Ureter (tissue), 1 donor: ENCODE data around the gene ADD3. TPM values are rescaled to one million over a fixed set of nuclear protein-coding genes. Genes with fewer than 3 reads are reported as not detected.
"Not testable (repeated sequence)": the region's sequence is repeated elsewhere in the genome, so short reads cannot be mapped to it uniquely, and the experiment has no call there.

Source experiments
- DNase-seq: peaks from one replicate; pipeline ENCODE4 v3.0.0-alpha.2; 2020; ENCODE audit warnings: low spot score
- total RNA-seq: library from RNA; stranded (reverse); gene quantifications from one replicate; pipeline ENCODE4 v1.2.4, GENCODE V29; 2023
- donor health status: DM: yes; HTN: yes; CAD: no.

The ADD3 gene
- total RNA-seq, 1 donor from 2014 or later = 140 TPM

DNA sequence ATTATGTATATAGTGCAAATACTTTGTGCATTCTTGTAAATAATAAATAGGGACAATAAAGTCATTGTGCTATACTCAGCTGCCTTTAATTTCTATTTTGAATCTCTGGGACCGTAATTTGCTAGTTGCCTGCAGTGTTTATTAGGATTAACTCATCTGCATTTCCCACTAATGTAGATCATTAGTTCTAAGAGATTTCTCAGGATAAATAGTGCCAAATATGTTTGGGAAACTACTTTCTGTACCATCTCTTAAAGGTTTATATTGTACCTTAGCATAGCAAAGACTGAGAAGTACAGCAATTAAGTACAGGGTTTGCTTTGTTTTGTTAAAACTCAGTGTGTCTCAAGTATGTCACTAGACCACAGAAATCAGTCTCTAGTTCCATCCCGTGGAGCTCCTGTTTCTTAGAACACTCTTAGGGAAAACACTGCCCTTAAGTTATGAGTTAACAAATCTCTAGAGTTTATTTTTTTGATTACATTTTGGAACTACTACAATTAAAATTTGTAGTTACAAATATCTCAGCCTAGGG lies 26.0 kb downstream of the ADD3 start:
- no peak for DNase-seq

DNA sequence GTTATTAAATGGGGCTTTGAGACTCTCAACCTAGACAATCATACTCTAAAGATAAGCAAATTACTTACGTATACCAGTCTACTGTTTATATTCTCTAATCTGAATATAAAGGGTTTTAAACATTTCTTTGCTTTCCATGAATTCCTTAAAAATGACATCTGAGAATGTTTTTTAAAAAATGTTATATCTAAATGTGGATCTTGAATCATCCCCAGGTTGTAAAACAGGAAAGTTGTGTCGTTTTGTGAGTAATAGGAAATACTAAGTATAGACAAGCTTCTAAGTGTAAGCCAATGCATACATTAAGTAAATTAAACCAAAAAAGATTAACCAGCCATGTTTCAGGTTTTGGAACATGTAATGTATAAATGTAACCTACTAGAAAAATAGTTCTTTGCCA lies 26.8 kb downstream of the ADD3 start:
- DNase-seq = no peak

- no peak for DNase-seq
Measured at GRCh38 chr10:110035070-110035921, 27.5 kb downstream of the ADD3 start.

GRCh38 chr10:110036640-110037039 lies 28.9 kb downstream of the ADD3 start:
- DNase-seq = no peak

GRCh38 chr10:110039254-110039653 lies 31.5 kb downstream of the ADD3 start:
- no peak for DNase-seq

DNA sequence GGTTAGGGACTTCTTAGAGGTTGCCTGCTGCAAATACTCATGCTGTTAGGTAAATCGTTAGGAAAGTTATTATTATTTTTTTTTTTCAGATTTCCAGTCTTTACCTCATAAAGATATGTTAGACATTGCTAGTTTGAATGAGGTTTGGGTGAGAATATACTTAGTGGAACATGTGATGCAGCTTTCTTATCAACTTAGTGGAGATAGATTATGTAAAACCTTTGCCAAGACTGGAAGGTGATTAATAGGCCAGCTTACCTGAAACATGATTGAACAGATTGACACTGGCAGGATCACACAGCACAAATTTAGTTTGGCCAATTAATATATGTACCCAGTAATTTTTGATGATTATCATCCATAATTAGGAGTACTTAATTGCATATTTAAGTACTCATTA lies 32.3 kb downstream of the ADD3 start:
- no peak for DNase-seq

- no peak for DNase-seq
Measured at GRCh38 chr10:110040767-110041478, 33.1 kb downstream of the ADD3 start.

DNA sequence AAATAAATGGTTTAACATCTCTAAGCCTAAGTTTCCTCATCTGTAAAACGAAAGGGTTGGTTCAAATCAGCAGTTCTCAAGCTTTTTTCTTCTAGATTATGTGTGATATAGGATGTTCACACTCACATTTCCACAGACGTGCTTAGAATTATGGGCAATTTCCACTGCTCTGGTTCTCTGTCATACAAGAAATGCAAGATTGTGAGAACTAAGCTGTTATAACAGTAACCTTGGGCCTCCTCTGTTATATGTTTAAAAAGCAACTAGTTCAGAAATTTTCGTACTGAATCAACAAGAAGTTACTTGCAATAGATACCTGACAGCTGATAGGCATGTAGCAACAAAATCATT lies 33.7 kb downstream of the ADD3 start:
- no peak for DNase-seq

DNA sequence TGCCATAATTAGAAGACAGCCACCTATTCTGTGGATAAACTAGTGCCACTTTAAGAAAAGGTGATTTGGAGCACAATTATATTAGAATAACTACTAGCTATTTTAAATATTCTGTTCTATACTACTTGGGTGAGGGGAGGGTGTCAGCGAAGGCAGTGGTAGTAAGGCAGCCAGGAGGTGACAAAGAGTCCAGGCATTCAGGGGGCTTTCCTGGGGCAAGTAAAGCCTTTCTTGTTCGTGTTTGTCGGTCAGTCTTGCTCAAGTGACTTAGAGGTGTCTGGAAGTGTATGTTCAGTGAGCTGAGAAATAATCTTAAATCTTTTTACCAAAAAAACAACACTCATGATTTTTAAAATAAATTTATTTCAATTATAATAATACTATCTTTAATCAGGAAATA lies 34.4 kb downstream of the ADD3 start:
- no peak for DNase-seq

GRCh38 chr10:110042891-110043290 lies 35.1 kb downstream of the ADD3 start:
- no peak for DNase-seq

DNA sequence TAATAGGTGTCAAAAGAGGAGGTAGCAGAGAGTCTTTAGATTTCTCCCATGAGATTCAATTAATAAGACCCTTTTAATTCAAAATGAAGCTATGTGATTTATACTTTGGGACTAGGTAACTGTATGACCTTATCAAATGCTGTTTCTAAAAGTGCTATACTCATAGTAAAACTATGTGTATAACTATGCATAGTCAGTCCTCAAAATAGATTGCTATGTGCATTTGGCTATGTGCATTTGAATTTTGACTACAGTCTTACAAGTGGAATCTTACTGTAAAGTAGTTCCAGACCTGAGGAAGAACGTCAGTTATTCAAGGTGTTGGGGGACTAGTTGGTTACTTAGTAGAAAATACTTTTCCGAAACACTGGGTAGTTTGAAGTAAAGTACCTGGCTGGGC lies 36.9 kb downstream of the ADD3 start:
- DNase-seq = no peak

DNA sequence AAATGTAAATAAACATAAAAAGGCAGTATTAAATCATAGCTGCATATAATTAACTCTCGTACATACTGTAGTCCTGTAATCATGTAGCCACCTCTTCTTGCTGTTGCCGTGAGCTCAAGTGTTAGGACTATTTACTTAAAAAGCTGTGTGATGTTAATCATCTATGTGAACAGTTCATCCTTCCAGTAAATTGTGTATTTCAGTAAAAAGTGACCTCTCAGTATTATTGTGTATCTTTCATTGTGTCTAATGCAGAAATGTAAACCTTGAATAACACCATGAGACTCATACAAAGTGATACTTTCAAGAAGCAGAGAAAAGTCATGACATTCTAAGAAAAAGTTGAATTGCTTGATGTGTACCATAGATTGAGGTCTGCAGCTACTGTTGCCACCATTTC lies 38.0 kb downstream of the ADD3 start:
- DNase-seq = no peak

DNA sequence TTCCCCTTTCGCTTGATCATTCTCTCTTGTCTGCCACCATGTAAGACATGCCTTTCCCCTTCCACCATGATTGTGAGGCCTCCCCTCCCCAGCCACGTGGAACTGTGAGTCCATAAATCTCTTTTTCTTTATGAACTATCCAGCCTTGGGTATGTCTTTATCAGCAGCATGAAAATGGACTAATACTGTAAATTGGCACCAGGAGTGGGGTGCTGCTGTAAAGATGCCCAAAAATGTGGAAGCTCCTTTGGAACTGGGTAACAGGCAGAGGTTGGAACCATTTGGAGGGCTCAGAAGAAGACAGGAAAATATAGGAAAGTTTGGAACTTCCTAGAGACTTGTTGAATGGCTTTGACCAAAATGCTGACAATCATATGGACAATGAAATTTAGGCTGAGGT lies 40.4 kb downstream of the ADD3 start:
- not testable (repeated sequence) for DNase-seq

GRCh38 chr10:110048781-110049180 lies 41.0 kb downstream of the ADD3 start:
- DNase-seq = no peak

DNA sequence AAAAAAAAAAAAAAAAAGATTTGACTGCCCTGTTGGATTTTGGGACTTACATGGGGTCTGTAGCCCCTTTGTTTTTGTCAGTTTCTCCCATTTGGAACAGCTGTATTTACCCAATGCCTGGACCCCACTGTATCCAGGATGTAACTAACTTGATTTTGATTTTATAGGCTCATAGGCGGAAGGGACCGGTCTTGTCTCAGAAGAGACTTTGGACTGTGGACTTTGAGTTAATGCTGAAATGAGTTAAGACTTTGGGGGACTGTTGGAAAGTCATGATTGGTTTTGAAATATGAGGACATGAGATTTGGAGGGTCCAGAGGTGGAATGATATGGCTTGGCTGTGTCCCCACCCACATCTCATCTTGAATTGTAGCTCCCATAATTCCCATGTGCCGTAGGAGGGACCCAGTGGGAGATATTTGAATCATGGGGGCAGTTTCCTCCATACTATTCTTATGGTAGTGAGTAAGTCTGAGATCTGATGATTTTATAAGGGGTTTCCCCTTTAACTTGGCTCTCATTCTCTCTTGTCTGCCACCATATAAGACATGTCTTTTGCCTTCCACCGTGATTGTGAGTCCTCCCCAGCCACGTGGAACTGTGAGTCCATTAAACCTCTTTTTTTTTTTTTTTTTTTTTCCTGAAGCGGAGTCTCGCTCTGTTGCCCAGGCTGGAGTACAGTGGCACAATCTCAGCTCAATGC lies 42.3 kb downstream of the ADD3 start:
- not testable (repeated sequence) for DNase-seq

GRCh38 chr10:110051487-110051886 lies 43.7 kb downstream of the ADD3 start:
- no peak for DNase-seq

DNA sequence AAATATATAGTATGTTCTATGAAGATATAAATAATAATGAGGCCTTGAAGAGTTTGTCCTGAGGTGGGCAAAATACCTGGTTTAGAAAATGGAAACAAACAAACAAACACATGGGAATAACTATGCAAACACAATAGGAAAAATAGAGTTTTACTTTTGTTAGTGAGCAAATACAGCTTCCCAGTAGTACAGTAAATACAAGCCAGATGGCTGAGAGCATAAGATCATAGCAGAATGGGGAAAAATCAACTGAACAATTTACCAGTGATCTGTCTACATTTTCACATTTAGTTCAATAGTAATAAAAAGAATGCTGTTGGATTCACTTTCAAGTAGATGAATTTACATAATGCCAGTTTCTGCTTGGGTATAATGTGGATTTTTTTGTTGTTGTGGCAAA lies 45.1 kb downstream of the ADD3 start:
- DNase-seq = no peak

DNA sequence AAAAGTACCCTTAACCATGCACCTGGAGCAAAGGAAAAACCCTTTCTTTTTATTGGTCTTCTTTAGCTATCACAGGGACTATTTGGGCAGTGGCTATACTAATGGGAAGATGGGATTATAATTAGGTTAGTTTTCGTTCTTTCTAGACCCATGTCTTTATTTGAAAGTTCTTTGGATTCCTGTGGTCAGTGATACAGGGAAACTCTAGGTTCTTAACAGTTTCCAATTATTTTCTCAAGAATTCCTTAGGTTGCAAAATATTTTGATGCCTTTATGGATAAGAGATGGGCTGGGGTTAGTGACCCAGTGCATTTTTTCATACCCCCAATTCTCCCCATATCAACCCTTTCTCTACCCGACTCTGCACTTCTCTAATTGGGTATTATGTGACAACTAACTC lies 49.0 kb downstream of the ADD3 start:
- DNase-seq = no peak

GRCh38 chr10:110057456-110057855 lies 49.7 kb downstream of the ADD3 start:
- no peak for DNase-seq

DNA sequence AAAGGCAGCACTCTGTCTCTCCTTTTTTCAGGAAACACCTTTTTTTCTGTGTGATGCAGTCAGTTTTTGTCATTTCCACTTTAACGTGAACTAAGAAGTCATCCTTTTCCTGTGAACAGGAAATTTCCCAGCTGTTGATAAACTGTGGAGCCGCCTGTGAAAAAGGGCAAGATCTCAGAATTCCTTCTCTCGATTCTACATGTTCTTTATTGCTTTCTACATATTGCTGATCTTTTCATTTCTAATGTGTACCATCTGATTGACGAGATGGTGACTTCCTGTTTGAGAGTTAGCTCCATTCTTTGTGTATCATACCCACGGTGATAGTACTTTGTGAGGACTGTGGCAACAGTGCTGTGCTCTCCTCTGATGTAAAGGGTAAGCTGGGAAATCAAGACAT lies 50.4 kb downstream of the ADD3 start:
- no peak for DNase-seq

GRCh38 chr10:110059925-110060324 lies 52.1 kb downstream of the ADD3 start:
- no peak for DNase-seq

- no peak for DNase-seq
Measured at GRCh38 chr10:110061687-110062086, 53.9 kb downstream of the ADD3 start.

DNA sequence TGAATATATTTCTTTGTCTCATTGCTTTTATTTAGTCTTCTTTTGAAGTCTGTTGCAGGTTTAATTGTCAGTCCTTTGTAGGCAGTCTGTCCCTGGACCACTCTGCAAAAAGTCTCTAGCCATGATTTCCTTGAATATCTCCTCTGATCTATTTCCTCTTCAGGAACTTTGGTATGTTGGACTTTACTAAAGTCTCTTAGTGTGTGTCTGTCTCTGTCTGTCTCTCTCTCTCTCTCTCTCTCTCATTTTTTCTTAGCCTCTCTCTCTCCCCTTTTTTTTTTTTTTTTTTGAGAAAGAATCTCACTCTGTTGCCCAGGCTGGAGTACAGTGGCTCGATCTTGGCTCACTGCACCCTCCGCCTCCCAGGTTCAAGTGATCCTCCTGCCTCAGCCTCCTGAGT lies 57.5 kb downstream of the ADD3 start:
- DNase-seq = no peak
